ENCODE results near the gene INTS6. TPM values are rescaled to one million over a fixed set of nuclear protein-coding genes. Genes with fewer than 3 reads are reported as not detected.

Gene INTS6
- total and polyA plus RNA-seq, 2 of the 4 experiments (the other 2 are of a cell fraction) = 12.9 to 42.3 TPM

DNA sequence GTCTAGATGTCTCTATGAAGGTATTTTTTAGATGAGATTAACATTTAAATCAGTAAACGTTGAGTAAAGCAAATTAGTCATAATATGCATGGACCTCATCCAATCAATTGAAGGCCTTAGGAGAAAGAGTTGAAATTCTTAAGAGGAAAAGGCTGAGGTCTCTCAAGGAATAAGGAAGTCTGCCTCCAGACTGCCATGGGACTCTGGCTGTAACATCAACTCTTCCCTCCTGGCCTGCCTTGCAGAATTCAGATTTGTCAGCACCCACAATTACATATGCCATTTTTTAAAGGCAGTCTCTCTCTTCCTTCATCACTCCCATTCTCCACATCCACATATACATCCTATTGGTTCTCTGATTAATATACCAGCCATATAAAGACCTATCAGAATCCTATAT, 28.8 kb upstream of the INTS6 start:
- H4K20me1 ChIP-seq (ENCODE audit: insufficient read depth, low read length) = no peaks in the 10 kb centered on the region
- dilution Hi-C loops (cut with HindIII; ENCODE audit: low sequenced_read_pairs, unreplicated experiment) = no loop called here
- TF ChIP-seq, protein P1, sequence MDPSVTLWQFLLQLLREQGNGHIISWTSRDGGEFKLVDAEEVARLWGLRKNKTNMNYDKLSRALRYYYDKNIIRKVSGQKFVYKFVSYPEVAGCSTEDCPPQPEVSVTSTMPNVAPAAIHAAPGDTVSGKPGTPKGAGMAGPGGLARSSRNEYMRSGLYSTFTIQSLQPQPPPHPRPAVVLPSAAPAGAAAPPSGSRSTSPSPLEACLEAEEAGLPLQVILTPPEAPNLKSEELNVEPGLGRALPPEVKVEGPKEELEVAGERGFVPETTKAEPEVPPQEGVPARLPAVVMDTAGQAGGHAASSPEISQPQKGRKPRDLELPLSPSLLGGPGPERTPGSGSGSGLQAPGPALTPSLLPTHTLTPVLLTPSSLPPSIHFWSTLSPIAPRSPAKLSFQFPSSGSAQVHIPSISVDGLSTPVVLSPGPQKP (IDR thresholded peaks at IDR 0.05; ENCODE audit: borderline replicate concordance, low read depth, low read length) = no peak
- TF ChIP-seq CHD1 (IDR thresholded peaks at IDR 0.05; ENCODE audit: low read depth, low read length) (no peak), SMC3 (IDR thresholded peaks at IDR 0.05; ENCODE audit: low read depth, low read length) (no peak)

More for the DNA sequence above, 28.8 kb upstream of the INTS6 start:
- intact Hi-C loops (cut with micrococcal nuclease) (no loop called here), in situ Hi-C loops (cut with MboI; ENCODE audit: low sequenced_read_pairs) (no loop called here)
- POLR2A ChIA-PET (ENCODE audit: unreplicated experiment) = no interaction called here
- Histone ChIP-seq H3K14ac (replicated peaks; ENCODE audit: low read depth, low read length) (no peak overlapping the region), H2BK120ac (ENCODE audit: low read depth, low read length) (no peak overlapping the region), H3K4me2 (ENCODE audit: low read depth, low read length) (no peak overlapping the region), H3K56ac (ENCODE audit: extremely low read depth, insufficient read depth, low read length) (no peak overlapping the region), H3K9ac (ENCODE audit: low read depth, low read length) (no peak overlapping the region), H4K5ac (ENCODE audit: low read depth, low read length) (no peak overlapping the region), H2AK5ac (ENCODE audit: low read depth, low read length) (no peak overlapping the region), H3K23ac (ENCODE audit: low read depth, low read length) (no peak overlapping the region), H2AFZ (replicated peaks; ENCODE audit: low read length, poor library complexity) (no peak overlapping the region), H3K9me1 (ENCODE audit: insufficient read depth, low read length) (peaks cover 4% of the 10 kb centered on the region; the same call in 1 of the 2 replicates), H2AK9ac (replicated peaks; ENCODE audit: low read depth, low read length, poor library complexity) (no peak overlapping the region), H2BK20ac (ENCODE audit: low read depth, low read length) (no peak overlapping the region), H3K4ac (ENCODE audit: low read depth, low read length) (no peak overlapping the region), H2BK5ac (ENCODE audit: low read depth, low read length, poor library complexity, severe bottlenecking) (no peak overlapping the region), H3K4me3 (ENCODE audit: insufficient read depth, low read depth, low read length) (no peak overlapping the region), H3K36me3 (ENCODE audit: control insufficient read depth, insufficient read depth, low read length) (no peaks in the 10 kb centered on the region), H3K9me3 (ENCODE audit: control insufficient read depth, insufficient read depth, low read length) (no peaks in the 10 kb centered on the region), H2BK15ac (ENCODE audit: low read depth, low read length) (no peak overlapping the region), H3K27ac (ENCODE audit: insufficient read depth, low read length) (no peak overlapping the region), H3K27me3 (ENCODE audit: control insufficient read depth, insufficient read depth, low read length) (no peaks in the 10 kb centered on the region; the same call in 1 of the 2 replicates), H3K79me1 (ENCODE audit: low read depth in 1 of 2, low read length in 2 of 2) (no peaks in the 10 kb centered on the region), H4K8ac (ENCODE audit: low read depth in 2 of 2, low read length in 2 of 2) (no peak overlapping the region), H4K91ac (ENCODE audit: insufficient read depth, low read depth, low read length) (no peak overlapping the region), H3K18ac (ENCODE audit: low read depth, low read length) (no peak overlapping the region), H3K4me1 (ENCODE audit: control insufficient read depth, insufficient read depth, low read length) (peaks cover 7% of the 10 kb centered on the region)
- no peak for ATAC-seq (ENCODE audit: low read depth)
- CTCF ChIA-PET = no interaction called here
- no TSS peak for BruUV-seq (replicated peaks)
- DNase-seq = no peak
- no CpG with 5 or more reads among the region's 1 CpG for WGBS, 2 experiments (ENCODE audit: extremely low coverage in 2 of 2, insufficient read length in 1 of 2)
